ENCODE results near the gene RNF43.

DNA sequence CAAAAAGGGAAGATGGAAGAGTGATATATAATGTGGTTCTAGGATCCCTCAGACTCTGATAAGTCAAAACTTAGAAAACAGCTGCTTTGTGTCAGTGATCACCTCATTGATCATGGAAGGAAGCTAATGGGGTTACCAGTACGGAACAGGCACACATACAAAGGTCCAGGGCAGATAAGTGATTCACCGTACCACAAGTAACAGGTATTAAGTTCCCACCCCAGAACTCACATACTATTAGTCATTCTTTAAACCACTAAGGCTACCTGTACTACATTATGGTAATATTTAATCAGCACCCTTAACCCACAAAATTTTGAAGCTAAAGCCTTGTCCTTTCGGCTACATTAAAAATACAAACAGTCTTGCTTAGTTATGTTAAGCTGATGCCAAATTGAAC lies 17.4 kb downstream of the RNF43 start:
- TF ChIP-seq, protein P1, sequence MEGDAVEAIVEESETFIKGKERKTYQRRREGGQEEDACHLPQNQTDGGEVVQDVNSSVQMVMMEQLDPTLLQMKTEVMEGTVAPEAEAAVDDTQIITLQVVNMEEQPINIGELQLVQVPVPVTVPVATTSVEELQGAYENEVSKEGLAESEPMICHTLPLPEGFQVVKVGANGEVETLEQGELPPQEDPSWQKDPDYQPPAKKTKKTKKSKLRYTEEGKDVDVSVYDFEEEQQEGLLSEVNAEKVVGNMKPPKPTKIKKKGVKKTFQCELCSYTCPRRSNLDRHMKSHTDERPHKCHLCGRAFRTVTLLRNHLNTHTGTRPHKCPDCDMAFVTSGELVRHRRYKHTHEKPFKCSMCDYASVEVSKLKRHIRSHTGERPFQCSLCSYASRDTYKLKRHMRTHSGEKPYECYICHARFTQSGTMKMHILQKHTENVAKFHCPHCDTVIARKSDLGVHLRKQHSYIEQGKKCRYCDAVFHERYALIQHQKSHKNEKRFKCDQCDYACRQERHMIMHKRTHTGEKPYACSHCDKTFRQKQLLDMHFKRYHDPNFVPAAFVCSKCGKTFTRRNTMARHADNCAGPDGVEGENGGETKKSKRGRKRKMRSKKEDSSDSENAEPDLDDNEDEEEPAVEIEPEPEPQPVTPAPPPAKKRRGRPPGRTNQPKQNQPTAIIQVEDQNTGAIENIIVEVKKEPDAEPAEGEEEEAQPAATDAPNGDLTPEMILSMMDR (IDR thresholded peaks at IDR 0.05) = no peak
- no peak for TF ChIP-seq EZH2 (IDR thresholded peaks at IDR 0.05; ENCODE audit: borderline replicate concordance, insufficient read depth, low read depth, low read length, poor library complexity, severe bottlenecking)

Measured in B cell (primary cell).